PFSK-1 (cell line): ENCODE results near the gene EFNA5.

Experiments used
- FOXP2 ChIP-seq: optimal IDR thresholded peaks from 2 replicates; pipeline ENCODE3; 2011; ENCODE audit warnings: borderline replicate concordance, control low read depth, inconsistent platforms; ENCODE audit not compliant: insufficient read depth; ENCODE audit errors: extremely low read length, extremely low read depth
- POLR2AphosphoS5 ChIP-seq: IDR thresholded peaks from 2 replicates; pipeline ENCODE4 v1.6.1; 2012; ENCODE audit warnings: low read depth, mild to moderate bottlenecking, control low read depth, low read length, moderate library complexity
- REST ChIP-seq, 2 experiments: IDR thresholded peaks; 2 replicates each; pipeline versions ENCODE4 v1.6.1 to v1.8.0; 2011 to 2012; ENCODE audit warnings: low read depth in 2 of 2, low read length in 2 of 2, control low read depth in 1 of 2, inconsistent platforms in 1 of 2, mild to moderate bottlenecking in 1 of 2, moderate library complexity in 1 of 2; ENCODE audit not compliant: insufficient read depth in 1 of 2
- SIN3A ChIP-seq: IDR thresholded peaks from 2 replicates; pipeline ENCODE4 v1.6.1; 2012; ENCODE audit warnings: mild to moderate bottlenecking, low read length, moderate library complexity, borderline replicate concordance; ENCODE audit not compliant: insufficient read depth
- TAF1 ChIP-seq: IDR thresholded peaks from 2 replicates; pipeline ENCODE4 v1.6.1; 2012; ENCODE audit warnings: low read length, control low read depth, borderline replicate concordance; ENCODE audit not compliant: insufficient read depth

- TF ChIP-seq POLR2AphosphoS5 (no peak), REST (IDR thresholded peaks at IDR 0.05; ENCODE audit: insufficient read depth in 1 of 2, low read depth in 2 of 2, low read length in 2 of 2) (no peak), TAF1 (no peak), SIN3A (no peak), FOXP2 (no peak)
These were observed 51.0 kb downstream of the EFNA5 start for GRCh38 chr5:107619781-107620180.
